ENCODE data around the gene P2RX3.

Gene P2RX3

GRCh38 chr11:57310091-57310490 is 28.1 kb upstream of the P2RX3 start:
- DNase-seq (ENCODE audit: low spot score): no peak

- no peak for DNase-seq (ENCODE audit: low spot score)
Observed at GRCh38 chr11:57310630-57311086, 27.5 kb upstream of the P2RX3 start.

- peak; percentile 97 for DNase-seq (ENCODE audit: low spot score)
Observed at GRCh38 chr11:57311109-57311936, 26.8 kb upstream of the P2RX3 start.

GRCh38 chr11:57312511-57313021 is 25.6 kb upstream of the P2RX3 start:
- DNase-seq (ENCODE audit: low spot score): no peak

GRCh38 chr11:57313071-57313787 is 24.9 kb upstream of the P2RX3 start:
- DNase-seq (ENCODE audit: low spot score): no peak

- DNase-seq (ENCODE audit: low spot score): no peak
Observed at GRCh38 chr11:57313788-57314135, 24.4 kb upstream of the P2RX3 start.

- DNase-seq (ENCODE audit: low spot score): no peak
Observed at GRCh38 chr11:57314221-57314973, 23.8 kb upstream of the P2RX3 start.

GRCh38 chr11:57315491-57315890 is 22.7 kb upstream of the P2RX3 start:
- no peak for DNase-seq (ENCODE audit: low spot score)

- no peak for DNase-seq (ENCODE audit: low spot score)
Observed at GRCh38 chr11:57316017-57316416, 22.1 kb upstream of the P2RX3 start.

GRCh38 chr11:57318178-57318577 is 20.0 kb upstream of the P2RX3 start:
- DNase-seq (ENCODE audit: low spot score): no peak

- no peak for DNase-seq (ENCODE audit: low spot score)
Observed at GRCh38 chr11:57320067-57320718, 18.0 kb upstream of the P2RX3 start.

GRCh38 chr11:57320719-57321387 is 17.3 kb upstream of the P2RX3 start:
- DNase-seq (ENCODE audit: low spot score): no peak

GRCh38 chr11:57321388-57322255 is 16.5 kb upstream of the P2RX3 start:
- peak; percentile 51 for DNase-seq (ENCODE audit: low spot score)

- DNase-seq (ENCODE audit: low spot score): peak; percentile 96
Observed at GRCh38 chr11:57322256-57323166, 15.6 kb upstream of the P2RX3 start.

GRCh38 chr11:57323167-57323854 is 14.8 kb upstream of the P2RX3 start:
- peak; percentile 40 for DNase-seq (ENCODE audit: low spot score)

GRCh38 chr11:57323855-57324153 is 14.3 kb upstream of the P2RX3 start:
- no peak for DNase-seq (ENCODE audit: low spot score)

GRCh38 chr11:57324154-57324885 is 13.8 kb upstream of the P2RX3 start:
- DNase-seq (ENCODE audit: low spot score): peak; percentile 43
